Measurements from ENCODE around the gene INVS. TPM values are rescaled to one million over a fixed set of nuclear protein-coding genes. Genes with fewer than 3 reads are reported as not detected.

The INVS gene, protein sequence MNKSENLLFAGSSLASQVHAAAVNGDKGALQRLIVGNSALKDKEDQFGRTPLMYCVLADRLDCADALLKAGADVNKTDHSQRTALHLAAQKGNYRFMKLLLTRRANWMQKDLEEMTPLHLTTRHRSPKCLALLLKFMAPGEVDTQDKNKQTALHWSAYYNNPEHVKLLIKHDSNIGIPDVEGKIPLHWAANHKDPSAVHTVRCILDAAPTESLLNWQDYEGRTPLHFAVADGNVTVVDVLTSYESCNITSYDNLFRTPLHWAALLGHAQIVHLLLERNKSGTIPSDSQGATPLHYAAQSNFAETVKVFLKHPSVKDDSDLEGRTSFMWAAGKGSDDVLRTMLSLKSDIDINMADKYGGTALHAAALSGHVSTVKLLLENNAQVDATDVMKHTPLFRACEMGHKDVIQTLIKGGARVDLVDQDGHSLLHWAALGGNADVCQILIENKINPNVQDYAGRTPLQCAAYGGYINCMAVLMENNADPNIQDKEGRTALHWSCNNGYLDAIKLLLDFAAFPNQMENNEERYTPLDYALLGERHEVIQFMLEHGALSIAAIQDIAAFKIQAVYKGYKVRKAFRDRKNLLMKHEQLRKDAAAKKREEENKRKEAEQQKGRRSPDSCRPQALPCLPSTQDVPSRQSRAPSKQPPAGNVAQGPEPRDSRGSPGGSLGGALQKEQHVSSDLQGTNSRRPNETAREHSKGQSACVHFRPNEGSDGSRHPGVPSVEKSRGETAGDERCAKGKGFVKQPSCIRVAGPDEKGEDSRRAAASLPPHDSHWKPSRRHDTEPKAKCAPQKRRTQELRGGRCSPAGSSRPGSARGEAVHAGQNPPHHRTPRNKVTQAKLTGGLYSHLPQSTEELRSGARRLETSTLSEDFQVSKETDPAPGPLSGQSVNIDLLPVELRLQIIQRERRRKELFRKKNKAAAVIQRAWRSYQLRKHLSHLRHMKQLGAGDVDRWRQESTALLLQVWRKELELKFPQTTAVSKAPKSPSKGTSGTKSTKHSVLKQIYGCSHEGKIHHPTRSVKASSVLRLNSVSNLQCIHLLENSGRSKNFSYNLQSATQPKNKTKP
- 20.1 and 32.1 TPM in 2 replicates for total RNA-seq

DNA sequence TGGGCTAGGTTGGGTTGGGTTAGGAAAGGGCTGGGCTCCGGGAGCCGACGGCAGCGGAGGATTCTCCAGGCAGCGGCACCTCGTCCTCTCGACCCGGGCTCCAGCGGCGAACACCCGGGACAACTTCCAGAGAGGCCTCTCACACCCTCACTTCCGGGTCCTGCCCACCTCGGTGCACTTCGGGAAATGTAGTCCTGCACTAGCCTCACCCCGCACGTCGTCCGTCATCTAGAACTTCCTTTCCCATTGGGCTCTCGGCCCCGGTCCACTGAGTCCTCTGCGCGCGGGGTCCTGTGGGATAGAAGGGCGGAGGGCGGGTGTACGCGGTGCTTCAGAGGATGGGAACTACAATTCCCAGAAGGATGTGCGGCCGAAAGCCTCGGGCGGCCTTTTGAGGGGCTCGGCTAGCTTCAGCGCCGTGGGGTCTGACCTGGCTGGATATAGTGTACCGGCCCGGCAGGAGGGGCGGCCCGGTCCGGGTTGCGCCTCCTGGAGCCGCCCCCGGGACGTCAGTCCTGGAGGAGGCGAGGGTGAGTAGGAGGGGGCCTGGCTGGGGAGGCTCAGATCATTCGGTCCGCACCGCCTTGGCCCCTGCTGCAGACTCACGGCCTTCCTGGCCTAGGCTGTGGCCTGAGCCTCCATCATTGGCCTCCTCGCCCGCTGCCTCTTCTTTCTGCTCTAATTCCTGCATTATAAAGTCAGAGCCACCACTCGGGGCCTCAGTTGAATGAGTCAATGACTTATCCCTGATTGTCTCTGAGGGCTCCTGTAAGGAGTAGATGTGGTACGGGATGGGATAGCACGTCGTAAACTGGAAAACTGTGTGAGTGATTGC is at the start of gene INVS, which contains the start of gene ERP44:
Gene INVS (plus strand): TSS at position 357 of the 835 bp plus-strand sequence. CDS start 5,279 bp downstream, outside the sequence.
Gene ERP44 (minus strand): TSS at position 114 of the 835 bp plus-strand sequence. CDS start 160 bp downstream, outside the sequence.

Other genes starting within 250 kb of the INVS start
- gene STX17, start 192.6 kb upstream of the INVS start, total RNA-seq: 21.4 and 35.7 TPM in 2 replicates
- 6.2 and 9.6 TPM in 2 replicates for gene ERP44, start 243 bp upstream of the INVS start, total RNA-seq

Measured in epithelial cell of umbilical artery (primary cell).